ENCODE results near the gene MDP1. TPM values are rescaled to one million over a fixed set of nuclear protein-coding genes. Genes with fewer than 3 reads are reported as not detected.

The MDP1 gene
- polyA plus RNA-seq, 1 of the 3 experiments (the other 2 are of a cell fraction): 36.7 TPM

DNA sequence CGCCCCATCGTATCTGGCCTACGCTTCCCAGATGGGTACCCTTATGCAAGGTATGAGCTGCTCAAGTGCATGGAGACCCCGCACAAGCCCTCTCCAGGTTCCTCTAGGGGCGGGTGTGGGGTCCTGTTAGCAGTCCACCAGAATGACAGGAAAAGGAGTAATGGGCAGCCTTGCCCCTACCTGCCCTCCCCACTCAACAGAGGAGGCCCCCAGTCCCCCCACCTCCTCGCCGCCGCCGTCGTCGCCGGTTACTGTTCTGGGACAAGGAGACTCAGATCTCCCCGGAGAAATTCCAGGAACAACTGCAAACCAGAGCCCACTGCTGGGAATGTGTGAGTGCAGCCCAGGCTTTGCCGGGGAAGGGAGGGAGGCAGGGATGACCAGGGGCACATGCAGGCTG lies 38.0 kb downstream of the MDP1 start:
- H3K9me2 ChIP-seq: no peaks in the 10 kb centered on the region
- H3K4me2 ChIP-seq: no peak overlapping the region
- no peak for TF ChIP-seq YY1 (IDR thresholded peaks at IDR 0.05; ENCODE audit: low read depth)
- TF ChIP-seq, protein P1, sequence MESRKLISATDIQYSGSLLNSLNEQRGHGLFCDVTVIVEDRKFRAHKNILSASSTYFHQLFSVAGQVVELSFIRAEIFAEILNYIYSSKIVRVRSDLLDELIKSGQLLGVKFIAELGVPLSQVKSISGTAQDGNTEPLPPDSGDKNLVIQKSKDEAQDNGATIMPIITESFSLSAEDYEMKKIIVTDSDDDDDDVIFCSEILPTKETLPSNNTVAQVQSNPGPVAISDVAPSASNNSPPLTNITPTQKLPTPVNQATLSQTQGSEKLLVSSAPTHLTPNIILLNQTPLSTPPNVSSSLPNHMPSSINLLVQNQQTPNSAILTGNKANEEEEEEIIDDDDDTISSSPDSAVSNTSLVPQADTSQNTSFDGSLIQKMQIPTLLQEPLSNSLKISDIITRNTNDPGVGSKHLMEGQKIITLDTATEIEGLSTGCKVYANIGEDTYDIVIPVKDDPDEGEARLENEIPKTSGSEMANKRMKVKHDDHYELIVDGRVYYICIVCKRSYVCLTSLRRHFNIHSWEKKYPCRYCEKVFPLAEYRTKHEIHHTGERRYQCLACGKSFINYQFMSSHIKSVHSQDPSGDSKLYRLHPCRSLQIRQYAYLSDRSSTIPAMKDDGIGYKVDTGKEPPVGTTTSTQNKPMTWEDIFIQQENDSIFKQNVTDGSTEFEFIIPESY (IDR thresholded peaks at IDR 0.05; ENCODE audit: borderline replicate concordance, low read depth): no peak
- no peak for TF ChIP-seq EP300 (IDR thresholded peaks at IDR 0.05; ENCODE audit: borderline replicate concordance in 1 of 2, low read depth in 1 of 2, low read length in 1 of 2)
- TF ChIP-seq, protein P2, sequence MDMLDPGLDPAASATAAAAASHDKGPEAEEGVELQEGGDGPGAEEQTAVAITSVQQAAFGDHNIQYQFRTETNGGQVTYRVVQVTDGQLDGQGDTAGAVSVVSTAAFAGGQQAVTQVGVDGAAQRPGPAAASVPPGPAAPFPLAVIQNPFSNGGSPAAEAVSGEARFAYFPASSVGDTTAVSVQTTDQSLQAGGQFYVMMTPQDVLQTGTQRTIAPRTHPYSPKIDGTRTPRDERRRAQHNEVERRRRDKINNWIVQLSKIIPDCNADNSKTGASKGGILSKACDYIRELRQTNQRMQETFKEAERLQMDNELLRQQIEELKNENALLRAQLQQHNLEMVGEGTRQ (IDR thresholded peaks at IDR 0.05; ENCODE audit: borderline replicate concordance, low read depth, low read length): no peak
- no peak for TF ChIP-seq MXI1 (IDR thresholded peaks at IDR 0.05; ENCODE audit: low read depth, low read length)
- no peak for TF ChIP-seq TAF1 (IDR thresholded peaks at IDR 0.05; ENCODE audit: borderline replicate concordance, low read depth, low read length)
- TF ChIP-seq MEF2A (IDR thresholded peaks at IDR 0.05; ENCODE audit: borderline replicate concordance, low read depth): no peak
- no peak for TF ChIP-seq POLR2AphosphoS5 (IDR thresholded peaks at IDR 0.05; ENCODE audit: low read depth, low read length)
- TF ChIP-seq EZH2phosphoT487 (IDR thresholded peaks at IDR 0.05; ENCODE audit: borderline replicate concordance, low read depth): no peak
- TF ChIP-seq, protein P3, sequence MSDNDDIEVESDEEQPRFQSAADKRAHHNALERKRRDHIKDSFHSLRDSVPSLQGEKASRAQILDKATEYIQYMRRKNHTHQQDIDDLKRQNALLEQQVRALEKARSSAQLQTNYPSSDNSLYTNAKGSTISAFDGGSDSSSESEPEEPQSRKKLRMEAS (IDR thresholded peaks at IDR 0.05; ENCODE audit: low read depth): no peak
- TF ChIP-seq SIN3A (IDR thresholded peaks at IDR 0.05; ENCODE audit: borderline replicate concordance, low read depth, low read length): no peak
- TF ChIP-seq TEAD4 (IDR thresholded peaks at IDR 0.05; ENCODE audit: borderline replicate concordance, insufficient read depth): no peak
- TF ChIP-seq NFIC (IDR thresholded peaks at IDR 0.05; ENCODE audit: borderline replicate concordance): no peak
- no peak overlapping the region for H3K4me3 ChIP-seq (ENCODE audit: low read depth in 2 of 2, low read length in 1 of 2)
- H3K9me3 ChIP-seq: no peaks in the 10 kb centered on the region
- no peaks in the 10 kb centered on the region for H4K20me1 ChIP-seq (ENCODE audit: insufficient read depth)
- H3F3A ChIP-seq (replicated peaks; ENCODE audit: insufficient read depth): peaks cover 11% of the 10 kb centered on the region
- no peak overlapping the region for H2AFZ ChIP-seq (ENCODE audit: low read depth)
- DNase-seq: no peak
- H3K4me1 ChIP-seq (ENCODE audit: control insufficient read depth in 1 of 2, insufficient read depth in 2 of 2, low read depth in 1 of 2, low read length in 1 of 2): peaks cover 0 to 19% of the 10 kb centered on the region in 2 experiments; a peak in 2 of 4 replicates
- ChIA-PET CTCF (interaction anchor here (0.9 to 2.0 kb wide), 2 partner anchors 17 to 18 kb away, joined by 3 to 11 read pairs; partner anchors contain the start of genes IRF9 and TM9SF1), POLR2A (interaction anchor here (1.8 to 2.4 kb wide), 2 partner anchors 10 to 17 kb away, joined by 10 read pairs; partner anchors contain the start of genes IPO4 and IRF9)
- H3K79me2 ChIP-seq (ENCODE audit: insufficient read depth): no peaks in the 10 kb centered on the region
- H3K9ac ChIP-seq: no peak overlapping the region
- H3K36me3 ChIP-seq (replicated peaks in 1 of 2; ENCODE audit: control insufficient read depth in 1 of 2, insufficient read depth in 2 of 2, low read length in 1 of 2): peaks cover 4 to 59% of the 10 kb centered on the region in 2 experiments
- no peaks in the 10 kb centered on the region for H3K27me3 ChIP-seq (ENCODE audit: insufficient read depth)
- WGBS (ENCODE audit: low lambda C conversion rate): 98% methylated on average over 8 of the region's 14 CpGs
- H3K27ac ChIP-seq (ENCODE audit: low read depth in 2 of 2, low read length in 1 of 2): no peak overlapping the region; a peak in 1 of 4 replicates

Measured in SK-N-SH (cell line).